Measurements from ENCODE around the gene PLPP3. TPM values are rescaled to one million over a fixed set of nuclear protein-coding genes. Genes with fewer than 3 reads are reported as not detected.

PLPP3 gene
- total and polyA plus RNA-seq, 2 of the 8 experiments (the other 6 are each of a cell fraction or from before 2014, with no cell fraction given): 33.2 to 42.0 TPM

DNA sequence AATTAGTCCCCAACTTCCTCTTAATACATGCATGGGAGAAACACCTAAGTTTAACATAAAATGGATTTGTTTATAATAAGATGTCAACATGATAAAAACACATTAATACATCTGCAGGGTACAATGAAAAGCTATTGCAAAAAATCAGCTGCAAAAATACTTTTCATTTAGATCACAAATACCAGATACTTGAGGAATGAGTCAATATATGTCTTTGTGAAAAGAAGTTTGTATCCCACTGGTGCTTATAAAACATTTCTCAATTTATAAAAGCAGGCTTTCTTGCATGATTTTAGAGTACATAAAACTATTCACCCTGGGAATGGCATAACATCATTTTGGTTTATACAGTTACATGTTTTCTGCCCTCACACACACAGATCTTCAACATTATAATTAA lies 47.2 kb upstream of the PLPP3 start:
- Histone ChIP-seq H2BK20ac (ENCODE audit: low read length) (no peak overlapping the region), H2BK5ac (ENCODE audit: low read depth, low read length) (no peak overlapping the region), H3K27me3 (replicated peaks in 1 of 4; ENCODE audit: control insufficient read depth in 3 of 4, extremely low read depth in 1 of 4, insufficient read depth in 3 of 4, low read length in 3 of 4) (no peaks in the 10 kb centered on the region), H3K23ac (ENCODE audit: insufficient read length) (no peak overlapping the region), H2BK120ac (replicated peaks; ENCODE audit: low read depth, low read length) (no peak overlapping the region), H4K91ac (replicated peaks; ENCODE audit: insufficient read length, low read length) (no peak overlapping the region), H3K79me1 (ENCODE audit: low read depth, low read length) (no peaks in the 10 kb centered on the region), H4K5ac (ENCODE audit: insufficient read length, low read depth, low read length) (no peak overlapping the region), H3K79me2 (ENCODE audit: control insufficient read depth in 1 of 2, insufficient read depth in 2 of 2, low read length in 2 of 2) (no peaks in the 10 kb centered on the region), H2BK12ac (ENCODE audit: low read depth, low read length) (no peak overlapping the region), H2AFZ (ENCODE audit: low read length) (no peak overlapping the region), H3K18ac (ENCODE audit: extremely low read depth, low read length) (no peak overlapping the region), H3K4me2 (ENCODE audit: insufficient read depth in 1 of 2, low read depth in 2 of 2, low read length in 2 of 2) (no peak overlapping the region), H3K36me3 (ENCODE audit: control insufficient read depth in 2 of 4, insufficient read depth in 4 of 4, low read length in 3 of 4) (no peaks in the 10 kb centered on the region), H4K8ac (ENCODE audit: extremely low read depth, insufficient read depth, low read length) (no peak overlapping the region), H4K20me1 (replicated peaks in 1 of 2; ENCODE audit: control insufficient read depth in 1 of 2, insufficient read depth in 2 of 2, low read length in 2 of 2) (no peaks in the 10 kb centered on the region), H3K9me3 (ENCODE audit: insufficient read depth in 2 of 2, low read depth in 1 of 2, low read length in 1 of 2) (no peaks in the 10 kb centered on the region), H3K23me2 (ENCODE audit: low read depth, low read length) (no peaks in the 10 kb centered on the region; the same call in 1 of the 2 replicates), H3K4me3 (ENCODE audit: extremely low read depth in 1 of 4, insufficient read depth in 2 of 4, low read depth in 3 of 4, low read length in 4 of 4) (no peak overlapping the region), H3K14ac (ENCODE audit: insufficient read length) (no peak overlapping the region), H3K27ac (ENCODE audit: low read depth, low read length) (no peak overlapping the region), H3K56ac (replicated peaks; ENCODE audit: insufficient read length, low read depth, low read length) (no peak overlapping the region), H3K4me1 (replicated peaks in 1 of 4; ENCODE audit: control insufficient read depth in 3 of 4, insufficient read depth in 4 of 4, low read length in 3 of 4) (peaks cover 0 to 2% (median 0%) of the 10 kb centered on the region in 4 experiments; a peak in 1 of 7 replicates), H2BK15ac (ENCODE audit: low read length) (no peak overlapping the region), H2AK5ac (ENCODE audit: low read depth, low read length) (no peak overlapping the region), H3K9ac (replicated peaks in 1 of 4; ENCODE audit: extremely low read depth in 1 of 4, low read depth in 3 of 4, low read length in 3 of 4) (no peak overlapping the region), H3K4ac (replicated peaks; ENCODE audit: insufficient read length, low read depth, low read length) (no peak overlapping the region)
- TF ChIP-seq SIRT6 (IDR thresholded peaks at IDR 0.05; ENCODE audit: low read length) (no peak), CTBP2 (IDR thresholded peaks at IDR 0.05; ENCODE audit: borderline replicate concordance, insufficient read depth, insufficient read length, low read length) (no peak), MAFK (IDR thresholded peaks at IDR 0.05; ENCODE audit: low read depth, low read length) (no peak)
- DNase-seq (ENCODE audit: low read depth in 1 of 2, low spot score in 2 of 2): no peak
- FAIRE-seq: no peak
- ChIA-PET POLR2A (ENCODE audit: partially characterized antibody) (no interaction called here), CTCF (ENCODE audit: partially characterized antibody) (no interaction called here)

Measured in H1 (cell line).